AG08396 (cell line): ENCODE data around the gene NEMF.
A peak's percentile ranks its signal among the peaks of the same experiment; 100 is the strongest.
"Not testable (repeated sequence)": the region's sequence is repeated elsewhere in the genome, so short reads cannot be mapped to it uniquely, and the experiment has no call there.

ENCODE experiments used
- DNase-seq: peaks from one replicate; pipeline ENCODE4 v3.0.0; 2012; ENCODE audit warnings: low spot score, mixed read lengths

NEMF gene

DNA sequence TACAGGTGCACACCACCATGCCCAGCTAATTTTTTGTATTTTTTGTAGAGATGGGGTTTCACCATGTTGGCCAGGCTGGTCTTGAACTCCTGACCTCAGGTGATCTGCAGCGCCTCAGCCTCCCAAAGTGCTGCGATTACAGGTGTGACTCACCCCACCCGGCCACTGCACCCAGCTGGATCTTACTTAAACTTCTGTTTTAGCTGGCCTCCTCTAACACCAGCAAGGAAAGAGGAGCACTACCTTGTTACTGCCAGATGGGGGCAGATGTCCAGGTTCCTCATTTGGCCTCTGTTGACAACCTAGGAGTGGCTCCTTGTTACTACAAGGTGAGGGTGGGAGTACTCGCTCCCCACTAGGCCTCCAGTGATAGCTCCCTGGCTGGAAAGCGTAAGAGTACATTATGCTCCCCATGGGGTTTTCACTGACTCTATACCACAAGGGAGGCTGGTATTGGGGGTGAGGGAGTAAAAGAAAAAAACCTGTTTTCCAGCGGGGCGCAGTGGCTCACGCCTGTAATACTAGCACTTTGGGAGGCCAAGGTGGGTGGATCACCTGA lies 27.1 kb upstream of the NEMF start:
- peak; percentile 36 for DNase-seq

DNA sequence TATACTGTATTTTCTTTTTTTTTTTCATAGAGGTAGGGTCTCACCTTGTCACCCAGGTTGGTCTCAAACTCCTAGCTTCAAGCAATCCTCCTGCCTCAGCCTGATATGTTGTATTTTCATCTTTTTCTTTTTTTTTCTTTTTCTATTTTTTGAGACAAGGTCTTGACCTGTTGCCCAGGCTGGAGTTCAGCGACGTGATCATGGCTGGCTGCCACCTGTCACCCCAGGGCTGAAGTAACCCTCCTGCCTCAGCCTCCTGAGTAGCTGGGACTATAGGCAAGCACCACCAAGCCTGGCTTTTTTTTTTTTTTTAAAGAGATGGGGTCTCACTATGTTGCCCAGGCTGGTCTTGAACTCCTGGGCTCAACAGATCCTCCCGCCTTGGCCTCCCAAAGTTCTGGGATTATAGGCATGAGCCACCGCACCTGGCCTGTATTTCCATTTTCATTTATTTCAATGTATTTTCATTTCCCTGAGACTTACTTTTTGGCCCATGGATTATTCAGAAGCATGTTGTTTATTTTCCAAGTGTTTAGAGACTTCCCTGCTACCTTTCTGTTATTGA lies 24.1 kb upstream of the NEMF start:
- no peak for DNase-seq

DNA sequence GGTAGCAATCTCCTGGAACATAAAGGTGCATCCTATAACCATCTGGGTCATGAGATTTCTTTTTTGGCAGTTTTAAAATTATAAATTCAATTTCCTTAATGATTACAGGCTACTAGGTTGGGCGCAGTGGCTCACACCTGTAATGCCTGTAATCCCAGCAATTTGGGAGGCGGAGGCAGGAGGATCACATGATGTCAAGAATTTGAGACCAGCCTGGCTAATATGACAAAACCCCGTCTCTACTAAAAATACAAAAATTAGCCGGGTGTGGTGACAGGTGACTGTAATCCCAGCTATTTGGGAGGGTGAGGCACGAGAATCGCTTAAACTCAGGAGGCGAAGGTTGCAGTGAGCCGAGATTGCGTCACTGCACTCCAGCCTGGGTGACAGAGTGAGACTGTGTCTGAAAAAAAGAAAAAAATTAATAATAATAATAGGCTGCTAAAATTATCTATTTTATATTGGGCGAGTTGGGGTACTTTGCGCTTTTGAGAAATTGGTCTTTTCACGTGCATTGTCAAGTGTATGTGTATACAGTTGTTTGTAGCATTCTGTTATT lies 23.1 kb upstream of the NEMF start:
- DNase-seq = no peak

DNA sequence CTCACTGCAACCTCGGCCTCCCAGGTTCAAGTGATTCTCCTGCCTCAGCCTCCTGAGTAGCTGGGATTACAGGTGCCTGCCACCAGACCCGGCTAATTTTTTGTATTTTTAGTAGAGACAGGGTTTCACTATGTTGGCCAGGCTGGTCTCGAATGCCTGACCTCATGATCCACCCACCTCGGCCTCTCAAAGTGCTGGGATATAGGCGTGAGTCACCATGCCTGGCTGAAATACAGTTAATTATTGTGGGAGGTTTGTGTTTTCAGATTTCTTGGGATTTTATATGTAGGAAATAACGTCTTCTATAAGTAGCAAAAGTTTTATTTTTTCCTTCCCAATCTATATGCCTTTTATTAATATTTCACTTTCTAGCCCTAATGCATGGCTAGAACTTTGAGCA lies 21.0 kb upstream of the NEMF start:
- DNase-seq = not testable (repeated sequence)

DNA sequence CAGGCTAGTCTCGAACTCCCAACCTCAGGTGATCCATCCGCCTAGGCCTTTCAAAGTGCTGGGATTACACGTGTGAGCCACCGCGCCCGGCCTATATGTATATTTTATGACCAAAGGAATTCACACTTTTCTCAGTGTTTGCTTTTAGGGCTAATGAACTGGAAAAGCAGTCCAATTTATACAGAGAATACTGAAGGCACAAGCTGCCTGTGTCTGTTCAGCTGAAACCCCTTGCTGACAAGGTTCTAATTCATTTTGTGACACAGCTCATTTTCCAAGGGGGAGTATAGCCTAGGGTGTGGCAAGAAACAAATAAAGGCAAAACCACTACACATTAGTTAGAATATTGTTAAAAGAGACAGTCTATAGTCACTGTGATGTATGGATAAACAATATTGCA lies 18.3 kb upstream of the NEMF start:
- no peak for DNase-seq

DNA sequence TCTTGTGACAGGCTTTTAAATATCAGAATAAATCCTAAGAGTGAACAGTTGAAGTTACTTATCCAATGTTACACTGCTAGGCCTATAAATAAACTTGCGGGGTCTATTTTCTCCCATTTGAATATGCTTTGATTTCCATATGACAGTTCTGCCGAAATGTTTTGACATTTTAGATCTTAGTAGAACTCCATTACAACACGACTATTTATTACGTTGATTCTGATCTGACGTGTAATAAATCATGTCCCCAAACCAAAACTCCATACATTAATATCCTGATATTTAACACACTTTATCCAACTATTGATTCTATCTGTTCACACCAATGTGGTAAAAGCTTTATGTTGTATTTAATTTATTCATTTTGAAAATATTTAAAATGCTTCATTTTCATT lies 16.1 kb upstream of the NEMF start:
- no peak for DNase-seq

DNA sequence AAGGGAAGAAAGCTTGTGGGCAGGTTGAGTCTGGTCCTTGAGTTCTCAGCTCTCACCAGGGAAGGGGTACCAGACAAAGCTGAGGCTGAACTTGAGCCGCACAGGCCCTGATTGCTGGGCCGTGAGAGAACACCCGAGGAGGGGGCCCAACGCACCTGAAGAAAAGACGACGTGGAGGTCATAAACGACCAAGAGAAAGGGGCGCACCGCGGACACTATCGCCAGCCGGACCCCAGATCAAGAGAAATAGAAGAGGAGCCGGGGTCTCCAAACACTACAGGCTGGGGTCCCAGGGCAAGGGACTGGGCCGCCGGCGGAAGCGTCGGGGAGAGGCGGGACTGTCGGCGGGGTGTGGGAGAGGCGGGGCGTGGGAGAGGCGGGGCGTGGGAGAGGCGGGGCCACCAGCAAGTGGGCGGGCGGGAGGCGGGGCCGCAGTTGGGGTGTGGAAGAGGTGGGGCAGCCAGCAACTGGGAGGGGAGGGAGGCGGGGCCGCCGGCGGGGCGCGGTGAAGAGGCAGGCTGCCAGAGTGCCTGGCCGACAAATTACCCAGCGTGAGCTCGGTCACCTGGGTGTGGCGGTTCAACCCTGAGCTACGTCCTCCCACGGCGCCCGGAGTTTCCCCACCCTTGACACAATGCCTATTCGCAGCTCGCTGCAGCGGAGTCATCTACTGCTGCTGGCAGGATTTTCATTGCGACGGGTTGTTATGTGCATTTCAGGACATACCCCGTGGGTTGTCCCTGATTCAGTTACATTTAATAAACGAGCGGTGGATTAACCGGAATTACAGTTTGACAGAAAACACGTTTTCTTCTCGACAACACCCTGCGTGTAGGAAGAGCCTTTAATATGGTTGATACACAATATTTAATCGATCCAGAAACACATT lies 15.5 kb upstream of the NEMF start:
- DNase-seq = peak; percentile 93

DNA sequence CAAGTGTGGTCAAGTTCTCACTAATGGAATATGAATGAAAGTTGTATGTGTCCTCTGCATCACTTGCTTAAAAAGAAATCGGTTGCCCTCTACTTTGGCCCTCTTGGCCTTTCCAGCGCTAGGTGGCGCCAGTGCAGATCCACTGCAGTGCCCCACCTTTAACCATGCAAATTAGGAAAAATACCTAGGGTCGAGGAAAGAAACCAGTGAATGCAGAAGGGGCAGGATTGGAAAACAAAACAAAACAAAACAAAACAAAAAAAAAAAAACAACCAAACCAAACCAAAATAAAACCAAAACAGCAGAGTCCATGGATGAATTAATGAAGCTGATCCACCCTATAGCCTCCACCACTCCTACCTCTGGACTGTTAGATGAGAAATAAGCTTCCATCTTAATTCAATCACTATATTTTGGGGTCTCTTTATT lies 12.9 kb upstream of the NEMF start:
- peak; percentile 22 for DNase-seq

DNA sequence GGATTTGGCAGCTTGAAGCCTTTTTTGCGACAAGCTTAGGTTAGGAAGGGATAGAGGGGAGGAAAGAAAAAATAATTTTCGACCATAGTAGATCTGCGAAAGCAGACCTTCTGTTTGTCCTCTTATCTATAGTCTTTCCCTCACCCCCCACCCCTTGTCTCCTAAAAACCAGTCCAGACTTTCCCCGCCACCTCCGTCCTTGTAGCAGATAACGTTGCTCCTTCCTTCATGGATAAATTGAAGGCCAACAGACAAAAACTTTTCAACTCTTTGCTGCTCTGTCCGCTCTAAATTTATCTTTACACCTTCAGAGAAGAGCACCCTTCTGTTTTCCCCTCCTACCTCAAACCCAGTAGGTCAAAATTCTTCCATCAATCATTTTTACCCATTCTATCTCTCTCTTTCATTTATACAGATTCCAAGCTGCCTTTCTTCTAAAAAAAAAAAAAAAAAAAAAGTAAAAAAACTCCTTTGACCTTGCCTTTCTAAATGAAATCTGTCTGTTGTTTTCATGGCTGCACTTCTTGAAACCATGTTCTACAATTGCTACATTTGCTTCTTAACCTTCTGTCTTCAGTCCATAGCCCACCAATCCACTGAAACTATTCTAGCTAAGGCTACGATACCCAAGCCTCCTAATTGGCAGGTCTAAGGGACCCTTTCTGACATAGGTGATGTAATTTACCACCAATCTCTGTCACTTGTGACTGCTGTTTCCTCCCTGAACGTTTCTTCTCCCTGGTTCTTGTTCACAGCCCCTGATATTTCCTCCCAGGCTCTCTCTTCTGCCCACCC lies 11.1 kb upstream of the NEMF start:
- DNase-seq = no peak

DNA sequence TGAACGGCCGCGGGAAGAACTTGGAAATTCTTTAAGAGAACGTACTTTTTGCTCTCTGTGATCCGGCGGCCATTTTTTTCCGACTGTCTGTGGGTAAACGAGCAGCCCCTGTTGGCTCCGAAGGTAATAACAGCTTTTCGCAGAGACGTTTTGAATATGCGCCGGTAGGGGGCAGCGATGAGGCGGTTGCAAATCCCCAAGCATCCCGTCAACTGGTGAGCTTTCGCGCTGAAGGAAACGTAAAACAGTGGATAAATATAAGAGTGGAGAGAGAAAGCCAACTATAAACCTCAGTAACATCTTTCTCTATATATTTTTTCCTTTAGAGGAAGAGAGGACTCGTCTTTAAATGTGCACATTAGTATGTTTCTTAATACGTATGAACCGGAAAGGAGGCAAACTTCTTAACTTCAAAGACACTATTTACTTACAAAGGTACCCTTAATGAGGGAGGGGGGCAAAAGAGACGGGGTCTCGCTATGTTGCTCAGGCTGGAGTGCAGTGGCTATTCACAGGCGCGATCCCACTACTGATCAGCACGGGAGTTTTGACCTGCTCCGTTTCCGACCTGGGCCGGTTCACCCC lies 9.6 kb upstream of the NEMF start:
- DNase-seq = peak; percentile 63

DNA sequence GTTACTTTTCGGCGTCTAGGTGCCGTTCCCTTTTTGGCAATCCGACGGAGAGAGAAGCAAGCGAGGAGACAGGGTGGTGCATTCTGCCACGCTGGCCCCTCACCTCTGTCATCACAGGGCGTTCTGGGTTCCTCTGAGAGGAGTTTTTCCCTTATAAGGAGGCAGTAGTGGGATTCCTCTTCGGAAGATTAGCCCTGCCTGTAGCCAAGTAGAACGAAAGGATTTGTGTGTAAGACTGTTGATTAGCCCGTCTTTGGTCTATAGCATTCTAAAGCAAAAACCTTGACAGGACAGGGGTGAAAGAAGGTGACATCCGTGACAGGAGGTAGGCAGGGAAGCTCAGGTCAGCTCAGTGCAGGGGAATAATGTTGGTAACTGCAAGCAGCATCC lies 9.1 kb upstream of the NEMF start:
- DNase-seq = peak; percentile 61

DNA sequence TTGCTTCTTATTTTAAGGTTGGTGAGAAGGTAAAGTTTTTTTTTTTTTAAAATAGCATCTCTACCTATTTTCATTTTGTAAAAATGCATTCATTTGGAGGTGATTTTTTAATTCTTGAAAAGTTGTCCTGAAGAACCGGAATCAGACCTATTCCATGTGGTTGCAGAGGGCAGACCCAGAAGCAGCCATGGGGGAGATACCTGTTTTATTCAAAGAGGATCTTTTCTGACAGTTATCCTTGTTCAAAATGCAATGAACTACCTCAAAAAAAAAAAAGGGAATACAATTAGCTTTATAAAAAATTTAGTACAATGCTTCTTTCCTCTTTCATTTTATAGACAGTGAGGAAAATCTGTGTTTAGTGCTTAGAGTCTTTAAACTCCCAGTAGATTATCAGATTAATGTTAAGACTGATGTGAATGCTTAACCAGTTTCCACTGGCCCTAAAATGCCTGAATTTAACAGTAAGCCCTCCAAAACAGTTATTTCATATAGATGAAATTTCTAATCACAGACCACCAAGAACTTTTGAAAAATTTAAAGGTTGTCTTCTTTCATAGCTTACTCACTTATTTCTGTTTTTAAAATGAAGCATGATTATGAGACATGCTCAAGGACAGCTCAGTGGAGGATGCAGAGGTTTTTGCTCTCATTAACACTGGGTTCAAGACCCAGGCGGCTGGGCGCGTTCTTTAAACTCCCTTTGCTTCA lies 8.6 kb upstream of the NEMF start:
- DNase-seq = no peak

DNA sequence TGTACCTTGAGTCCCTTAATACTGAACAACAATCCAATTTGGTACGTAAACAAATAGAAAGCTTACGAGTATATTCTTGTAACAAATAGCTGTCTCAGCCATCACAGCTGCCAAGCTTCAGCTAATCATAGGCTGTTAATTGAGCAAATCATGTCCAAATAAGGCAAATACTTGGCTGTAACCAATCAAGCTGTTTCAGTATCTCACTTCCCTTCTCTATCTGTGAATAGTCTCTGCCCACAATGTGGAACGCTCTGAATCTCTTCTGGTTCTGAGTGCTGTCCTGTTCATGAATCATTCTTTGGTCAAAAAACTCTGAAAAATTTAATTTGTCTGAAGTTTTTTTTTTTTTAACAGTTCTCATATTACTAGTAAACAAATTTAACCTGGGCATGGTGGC lies 5.8 kb upstream of the NEMF start:
- no peak for DNase-seq

DNA sequence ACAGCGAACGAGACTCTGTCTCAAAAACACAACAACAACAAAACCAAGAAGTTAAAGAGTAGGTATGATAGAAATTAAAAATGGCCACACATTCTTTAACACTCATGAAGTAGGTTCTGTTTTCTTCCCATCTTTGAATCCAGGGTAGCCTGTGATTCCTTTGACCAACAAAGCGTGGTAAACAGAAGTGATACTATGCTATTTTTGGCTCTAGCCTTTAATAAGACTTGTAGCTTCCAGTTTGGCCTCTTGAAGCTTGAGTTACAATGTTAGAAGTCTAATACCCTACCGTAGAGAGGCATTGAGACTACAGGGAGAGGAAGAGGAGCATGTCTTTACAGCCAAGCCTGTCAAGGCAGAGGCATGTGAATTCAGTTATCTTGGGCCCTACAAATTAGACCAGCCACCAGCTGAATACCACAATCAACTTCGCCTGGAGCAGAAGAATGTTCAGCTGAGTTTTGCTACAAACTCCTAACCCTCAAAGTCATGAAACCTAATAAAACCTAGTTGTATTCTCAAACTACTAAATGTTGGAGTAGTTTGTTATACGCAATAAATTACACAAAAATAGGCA lies 4.9 kb upstream of the NEMF start:
- no peak for DNase-seq

DNA sequence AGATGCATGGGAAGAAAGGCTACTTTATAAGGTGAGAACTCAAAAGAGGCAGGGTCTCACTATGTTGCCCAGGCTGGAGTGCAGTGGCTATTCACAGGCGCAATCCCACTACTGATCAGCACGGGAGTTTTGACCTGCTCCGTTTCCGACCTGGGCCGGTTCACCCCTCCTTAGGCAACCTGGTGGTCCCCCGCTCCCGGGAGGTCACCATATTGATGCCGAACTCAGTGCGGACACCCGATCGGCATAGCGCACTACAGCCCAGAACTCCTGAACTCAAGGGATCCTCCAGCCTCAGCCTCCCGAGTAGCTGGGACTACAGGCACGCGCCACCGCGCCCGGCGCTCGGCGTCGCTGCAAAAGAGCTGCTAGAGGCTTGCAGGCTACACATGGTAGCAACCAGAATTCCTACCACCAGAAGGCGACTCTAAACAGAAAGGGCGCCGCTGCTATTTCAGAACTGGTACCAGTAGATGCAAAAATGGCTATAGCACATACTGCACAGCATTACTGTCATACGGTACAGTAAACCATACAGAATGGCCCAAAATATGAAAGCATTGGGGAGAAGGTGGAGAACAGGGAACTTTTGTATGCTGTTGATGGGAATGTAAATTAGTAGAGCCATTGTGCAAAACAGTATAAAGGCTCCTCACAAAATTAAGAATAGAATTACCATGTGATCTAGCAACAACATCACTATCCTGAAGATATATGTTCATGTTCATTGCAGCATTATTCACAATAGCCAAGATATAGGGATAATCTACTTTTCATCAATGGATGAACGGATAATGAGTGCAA lies 1.2 kb upstream of the NEMF start:
- DNase-seq = peak; percentile 61

DNA sequence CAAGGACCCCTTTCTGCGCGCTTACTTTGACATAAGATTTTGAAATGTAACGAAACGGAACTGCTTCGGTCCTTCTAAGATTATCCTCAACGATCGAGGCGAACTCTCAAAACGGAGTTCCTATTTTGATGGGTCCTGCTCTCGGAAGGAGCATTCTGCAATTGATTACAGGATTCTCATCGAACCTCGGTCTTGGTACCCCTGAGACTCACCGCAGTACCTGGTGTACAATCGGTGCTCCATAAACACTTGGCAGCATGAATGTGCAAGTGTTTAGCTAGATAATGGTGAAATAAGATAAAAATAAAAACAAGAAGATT lies 530 bp upstream of the NEMF start:
- no peak for DNase-seq

DNA sequence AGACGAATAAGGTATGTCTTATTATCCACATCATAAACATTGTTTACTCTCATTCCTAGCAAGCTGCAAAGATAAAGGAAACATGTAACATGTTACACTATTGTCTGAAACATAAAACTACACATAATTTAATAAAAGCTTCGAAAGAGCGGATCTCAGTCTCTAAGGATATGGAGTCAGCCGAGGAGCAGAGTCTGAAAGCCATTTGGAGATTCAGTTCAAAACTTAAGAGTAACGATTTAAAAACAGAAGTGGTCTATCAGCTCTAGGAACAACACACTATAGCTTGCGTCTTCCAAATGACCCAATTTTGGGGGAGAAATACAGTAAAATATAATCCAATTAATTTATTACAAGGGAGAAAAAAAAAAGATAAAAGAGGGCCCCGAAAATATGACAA lies 775 bp downstream of the NEMF start:
- no peak for DNase-seq

DNA sequence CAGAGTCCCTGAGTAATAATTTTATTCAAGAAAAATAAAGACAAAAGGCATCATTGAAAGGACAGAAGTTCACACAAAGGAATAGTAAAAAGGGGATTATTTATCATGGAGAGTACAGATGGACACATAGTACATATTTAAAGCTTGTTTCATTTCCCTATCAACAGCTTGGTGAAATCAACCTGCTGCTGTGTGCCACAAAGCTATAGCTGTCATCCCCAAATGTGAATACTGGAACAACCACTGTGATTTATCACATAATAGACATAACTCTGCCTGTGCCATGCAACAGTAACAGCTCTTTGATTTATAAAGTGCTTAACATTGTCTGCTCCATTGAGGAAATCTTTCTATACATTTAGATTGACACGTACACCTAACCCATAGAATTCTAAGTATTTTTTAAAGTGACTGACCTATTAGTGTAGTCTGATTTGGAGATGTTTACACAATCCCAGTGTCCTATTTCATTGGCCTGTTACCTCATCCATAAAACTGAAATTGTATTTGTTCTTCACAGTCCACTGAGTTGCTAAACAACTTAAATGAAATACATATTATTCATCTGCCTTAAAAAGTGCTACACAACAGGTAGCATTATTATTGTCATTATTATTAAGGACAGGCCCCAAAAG lies 3.3 kb downstream of the NEMF start:
- DNase-seq = no peak

DNA sequence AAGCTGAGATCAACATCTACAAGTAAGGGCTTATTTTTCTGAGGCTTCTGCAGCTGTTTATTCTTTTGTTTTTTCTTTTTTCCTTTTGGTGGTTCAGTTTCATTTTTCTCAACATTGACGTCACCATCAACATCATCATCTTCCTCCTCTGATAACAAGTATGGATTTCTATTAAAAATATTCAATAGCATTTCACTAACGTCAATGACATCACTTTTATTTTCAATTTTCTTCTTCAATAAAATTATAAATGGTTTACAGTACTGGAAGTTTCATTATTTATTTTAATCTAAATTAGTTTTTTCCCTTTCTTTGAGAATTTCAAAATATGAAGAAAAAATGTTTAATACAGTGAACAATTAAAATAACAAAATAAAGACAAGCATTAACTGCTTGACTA lies 23.9 kb downstream of the NEMF start:
- DNase-seq = no peak

DNA sequence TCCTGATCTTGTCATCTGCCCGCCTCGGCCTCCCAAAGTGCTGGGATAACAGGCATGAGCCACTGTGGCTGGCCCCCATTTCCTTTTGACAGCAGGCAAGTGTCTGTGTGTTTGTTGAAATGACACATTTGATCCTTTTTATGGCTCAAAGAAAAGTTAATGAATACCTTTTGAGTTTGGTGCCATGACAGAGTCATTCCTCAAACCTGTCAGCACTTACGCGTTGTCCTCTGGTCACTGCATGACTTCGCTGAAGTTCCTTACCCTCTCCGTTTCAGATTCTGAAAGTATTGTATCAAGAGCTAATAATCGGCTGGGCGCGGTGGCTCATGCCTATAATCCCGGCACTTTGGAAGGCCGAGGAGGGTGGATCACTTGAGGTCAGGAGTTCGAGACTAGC lies 32.4 kb downstream of the NEMF start:
- DNase-seq = no peak
